Raji (cell line): ENCODE data around the gene BLTP3B.
A peak's percentile ranks its signal among the peaks of the same experiment; 100 is the strongest.

Experiments
- POLR2A ChIP-seq: IDR thresholded peaks from 2 replicates; pipeline ENCODE4 v1.6.1; 2011; ENCODE audit warnings: low read depth, low read length, control low read depth; ENCODE audit not compliant: insufficient read depth

Gene BLTP3B

GRCh38 chr12:100164153-100164704 lies 21.6 kb upstream of the BLTP3B start:
- TF ChIP-seq POLR2A = no peak

- TF ChIP-seq POLR2A = no peak
Observed at GRCh38 chr12:100163416-100164152, 20.9 kb upstream of the BLTP3B start.

GRCh38 chr12:100159391-100160104 lies 16.9 kb upstream of the BLTP3B start:
- no peak for TF ChIP-seq POLR2A

GRCh38 chr12:100158535-100158934 lies 15.9 kb upstream of the BLTP3B start:
- no peak for TF ChIP-seq POLR2A

GRCh38 chr12:100157427-100157821 lies 14.8 kb upstream of the BLTP3B start:
- TF ChIP-seq POLR2A = no peak

GRCh38 chr12:100156731-100157426 lies 14.2 kb upstream of the BLTP3B start:
- TF ChIP-seq POLR2A = no peak

DNA sequence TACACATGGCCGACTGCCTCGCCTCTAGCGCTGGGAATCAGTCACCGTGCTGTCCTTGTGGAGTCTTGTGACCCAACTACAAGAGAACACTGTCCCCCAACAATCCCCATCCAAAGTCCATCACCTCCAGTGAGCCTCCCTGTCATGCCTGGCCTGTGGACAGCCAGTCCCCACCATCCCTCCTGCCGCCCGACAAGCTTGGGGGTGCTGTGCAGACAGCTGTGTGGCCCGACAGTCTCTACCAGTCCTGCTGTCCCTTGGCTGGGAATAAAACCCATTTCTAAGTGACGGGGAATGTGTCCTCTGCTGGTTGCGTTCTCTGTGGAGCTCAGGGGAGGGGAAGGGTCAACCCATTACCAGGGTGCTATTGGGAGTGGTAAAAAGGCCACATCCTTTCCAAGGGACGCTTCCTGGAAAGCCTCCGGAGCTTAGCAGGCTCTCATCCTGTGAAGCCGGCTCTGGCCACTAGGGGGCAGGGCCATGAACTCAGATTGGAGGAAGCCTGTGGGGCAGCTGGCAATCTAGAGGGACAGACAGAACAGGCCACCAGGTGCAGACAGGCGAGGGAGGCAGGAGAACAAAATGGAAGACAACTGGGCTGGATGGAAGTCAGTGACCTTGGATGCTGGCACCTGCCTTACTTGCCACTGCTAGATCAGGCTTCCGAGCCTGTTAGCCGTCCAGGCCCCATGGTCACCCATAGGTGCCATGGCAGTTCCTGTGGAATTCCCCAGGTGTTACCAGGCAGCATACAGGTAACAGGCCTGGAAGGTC lies 12.0 kb upstream of the BLTP3B start:
- TF ChIP-seq POLR2A = no peak

DNA sequence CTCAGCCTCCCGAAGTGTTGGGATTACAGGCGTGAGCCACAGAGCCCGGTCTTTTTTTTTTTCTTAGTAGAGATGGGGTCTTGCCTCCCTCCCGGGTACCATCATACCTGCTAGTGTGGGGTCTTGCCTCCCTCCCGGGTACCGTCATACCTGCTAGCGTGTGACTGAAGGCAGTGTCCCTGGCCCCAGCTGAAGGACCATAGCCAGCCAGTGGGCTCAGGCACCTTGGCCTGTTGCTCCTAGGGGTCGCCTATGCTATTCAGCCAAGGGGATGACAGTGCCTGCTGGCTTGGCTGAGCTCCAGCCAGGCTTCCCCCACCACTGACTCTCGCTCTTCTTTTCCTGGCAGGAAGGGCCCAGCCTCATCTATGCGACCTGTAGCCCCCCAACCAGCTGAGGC lies 10.5 kb upstream of the BLTP3B start:
- no peak for TF ChIP-seq POLR2A

DNA sequence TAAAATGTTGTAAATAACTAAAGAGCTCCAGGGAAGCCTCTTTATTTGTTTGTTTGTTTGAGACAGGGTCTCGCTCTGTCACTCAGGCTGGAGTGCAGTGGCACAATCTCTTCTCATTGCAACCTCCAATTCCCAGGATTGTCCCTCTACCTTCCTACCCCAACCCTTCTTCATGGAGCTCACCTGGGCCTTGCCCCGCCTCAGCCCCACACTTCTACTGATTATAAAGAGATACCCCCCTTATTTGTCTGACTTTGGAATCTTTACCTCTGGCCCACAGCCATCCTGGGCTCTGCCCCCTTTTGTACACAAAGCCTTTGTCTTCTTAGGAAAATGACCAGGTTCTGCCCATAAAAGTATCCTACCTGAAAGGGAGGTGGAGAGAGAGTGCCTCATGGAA lies 9.1 kb upstream of the BLTP3B start:
- no peak for TF ChIP-seq POLR2A

DNA sequence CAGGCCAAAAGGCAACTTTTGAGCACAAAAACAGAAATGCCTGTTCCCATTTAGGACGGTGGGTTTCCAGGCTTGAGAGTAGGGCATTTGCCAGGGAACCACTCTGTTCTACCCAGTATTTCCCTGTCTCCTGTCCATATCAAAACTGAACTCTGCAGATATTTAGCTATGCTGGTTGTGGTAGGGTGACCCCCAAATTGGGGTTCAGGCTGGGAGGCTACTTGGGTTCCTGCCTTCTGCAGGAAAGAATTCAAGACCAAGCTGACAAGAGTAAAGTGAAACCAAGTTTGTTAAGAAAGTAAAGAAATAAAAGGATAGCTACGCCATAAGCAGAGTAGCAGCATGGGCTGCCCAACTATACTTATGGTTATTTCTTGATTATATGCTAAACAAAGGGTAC lies 3.6 kb upstream of the BLTP3B start:
- no peak for TF ChIP-seq POLR2A

- TF ChIP-seq POLR2A = no peak
Observed at GRCh38 chr12:100145643-100146042, 3.0 kb upstream of the BLTP3B start.

DNA sequence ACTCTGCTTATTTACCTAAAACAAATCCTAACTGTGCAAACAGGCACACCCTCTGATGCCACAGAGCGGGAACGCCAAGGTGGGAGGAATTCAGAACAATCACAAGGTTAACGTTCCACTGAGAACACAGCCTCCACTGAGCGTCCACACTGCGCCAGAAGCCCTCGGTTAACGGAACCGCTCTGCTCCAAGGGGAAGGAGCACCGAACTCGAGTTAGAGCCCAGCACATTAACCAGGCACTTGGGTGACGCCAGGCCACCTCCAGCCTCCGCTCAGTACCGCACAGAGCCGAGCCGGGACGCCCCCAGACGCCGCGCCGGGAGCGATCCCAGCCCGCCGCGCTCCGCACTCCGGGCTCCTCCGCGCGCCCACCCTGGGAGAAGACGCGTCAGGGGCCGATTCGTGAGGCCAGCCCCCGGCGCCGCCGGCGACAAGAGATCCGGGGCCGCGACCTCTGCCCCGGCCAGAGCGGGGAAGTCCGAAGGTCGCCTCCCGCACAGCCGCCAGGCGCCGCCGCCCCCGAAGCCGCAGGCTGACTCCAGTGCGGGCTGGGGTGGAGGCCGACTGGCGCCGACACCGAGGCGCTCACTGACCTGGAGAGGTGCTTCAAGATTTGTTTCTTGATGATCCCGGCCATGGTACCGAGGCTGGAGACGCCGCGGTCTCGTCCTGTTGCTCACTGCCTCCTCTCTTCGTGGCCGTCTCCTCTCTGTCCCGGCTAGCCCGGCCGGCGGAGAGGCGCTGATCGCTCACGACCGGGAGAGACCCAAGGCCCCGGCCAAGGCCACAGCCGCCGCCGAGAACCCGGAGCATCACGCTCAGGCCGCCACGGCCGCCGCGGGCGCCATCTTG lies 450 bp downstream of the BLTP3B start:
- TF ChIP-seq POLR2A = peak; percentile 87

GRCh38 chr12:100141666-100141997 lies 1.0 kb downstream of the BLTP3B start:
- no peak for TF ChIP-seq POLR2A

DNA sequence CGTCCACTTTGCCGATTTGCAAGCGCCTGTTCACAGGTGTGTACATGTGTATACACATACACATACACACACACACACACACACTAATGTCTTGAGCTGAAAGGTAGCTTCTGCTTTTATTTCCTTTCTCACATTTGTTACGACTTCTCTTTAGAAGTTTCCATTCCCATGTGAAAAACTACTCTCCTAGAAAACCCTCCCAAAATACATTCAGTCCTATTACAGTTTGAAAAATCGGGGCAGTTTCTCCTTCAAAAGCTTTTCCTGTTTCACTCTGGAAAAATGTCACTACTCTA lies 3.9 kb downstream of the BLTP3B start:
- no peak for TF ChIP-seq POLR2A

DNA sequence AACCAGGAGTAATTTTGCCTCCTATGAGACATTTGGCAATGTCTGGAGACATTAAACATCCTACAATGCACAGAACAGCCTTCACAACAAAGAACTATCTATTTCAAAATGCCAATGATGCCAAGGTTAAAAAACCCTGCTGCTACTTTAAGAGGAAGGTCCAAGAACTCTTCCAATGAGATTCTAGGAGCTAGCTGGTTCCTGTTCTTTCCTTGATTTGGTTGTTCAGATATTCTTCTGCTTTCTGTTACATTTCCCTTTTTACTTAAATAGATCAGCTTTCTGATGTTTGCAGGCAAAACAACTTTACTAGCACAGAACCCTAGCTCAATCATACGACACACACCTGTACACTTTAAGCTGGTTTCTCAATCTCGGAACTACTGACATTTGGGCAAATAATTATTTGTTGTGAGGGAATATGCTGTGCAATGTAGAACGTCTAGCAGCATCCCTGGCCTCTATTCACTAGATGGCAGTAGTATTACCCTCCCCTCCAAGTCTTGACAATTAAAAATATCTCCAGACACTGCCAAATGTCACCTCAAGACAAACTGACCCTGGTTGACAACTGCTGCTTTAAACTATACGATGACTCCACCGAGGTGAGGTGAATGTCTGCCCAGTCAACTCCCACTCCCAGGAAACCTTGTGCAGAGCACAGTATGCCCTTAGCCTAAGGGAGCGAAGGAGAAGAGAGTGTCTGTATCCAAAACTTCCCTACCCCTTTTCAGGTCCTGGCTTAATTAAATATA lies 4.4 kb downstream of the BLTP3B start:
- TF ChIP-seq POLR2A = no peak
